ENCODE measurements around the gene RPA3.
"Not testable (repeated sequence)": the region's sequence is repeated elsewhere in the genome, so short reads cannot be mapped to it uniquely, and the experiment has no call there.

Gene RPA3

GRCh38 chr7:7688310-7688709 is 30.1 kb downstream of the RPA3 start:
- DNase-seq = no peak

GRCh38 chr7:7687800-7688199 is 30.6 kb downstream of the RPA3 start:
- DNase-seq = no peak

GRCh38 chr7:7686811-7687508 is 31.4 kb downstream of the RPA3 start:
- DNase-seq = no peak

- DNase-seq = no peak
Observed at GRCh38 chr7:7682861-7683260, 35.5 kb downstream of the RPA3 start.

GRCh38 chr7:7681936-7682329 is 36.5 kb downstream of the RPA3 start:
- DNase-seq = no peak

GRCh38 chr7:7681191-7681935 is 37.0 kb downstream of the RPA3 start:
- peak; percentile 31 for DNase-seq

GRCh38 chr7:7679640-7680039 is 38.8 kb downstream of the RPA3 start:
- DNase-seq = not testable (repeated sequence)

GRCh38 chr7:7675686-7676085 is 42.7 kb downstream of the RPA3 start:
- no peak for DNase-seq

GRCh38 chr7:7673240-7673550 is 45.2 kb downstream of the RPA3 start:
- DNase-seq = peak; percentile 55

- DNase-seq = peak; percentile 31
Observed at GRCh38 chr7:7672545-7673239, 45.7 kb downstream of the RPA3 start.

GRCh38 chr7:7671361-7671760 is 47.0 kb downstream of the RPA3 start:
- DNase-seq = no peak

GRCh38 chr7:7670490-7670889 is 47.9 kb downstream of the RPA3 start:
- no peak for DNase-seq

GRCh38 chr7:7668706-7669105 is 49.7 kb downstream of the RPA3 start:
- peak; percentile 25 for DNase-seq

GRCh38 chr7:7667187-7667586 is 51.2 kb downstream of the RPA3 start:
- no peak for DNase-seq

GRCh38 chr7:7665031-7665430 is 53.4 kb downstream of the RPA3 start:
- DNase-seq = no peak

GRCh38 chr7:7664291-7664690 is 54.1 kb downstream of the RPA3 start:
- no peak for DNase-seq

- no peak for DNase-seq
Observed at GRCh38 chr7:7662527-7662926, 55.9 kb downstream of the RPA3 start.

GRCh38 chr7:7656459-7656858 is 61.9 kb downstream of the RPA3 start:
- not testable (repeated sequence) for DNase-seq

- no peak for DNase-seq
Observed at GRCh38 chr7:7654964-7655715, 63.3 kb downstream of the RPA3 start.

GRCh38 chr7:7653593-7654187 is 64.7 kb downstream of the RPA3 start:
- peak; percentile 65 for DNase-seq

GRCh38 chr7:7652798-7653540 is 65.4 kb downstream of the RPA3 start:
- no peak for DNase-seq

- no peak for DNase-seq
Observed at GRCh38 chr7:7651479-7651878, 66.9 kb downstream of the RPA3 start.

All from MV-4-11 (cell line).